Measurements from ENCODE around the gene CLEC4D. TPM values are rescaled to one million over a fixed set of nuclear protein-coding genes. Genes with fewer than 3 reads are reported as not detected.
"Not testable (repeated sequence)": the region's sequence is repeated elsewhere in the genome, so short reads cannot be mapped to it uniquely, and the experiment has no call there.

Gene CLEC4D
- total and polyA plus RNA-seq, 2 of the 8 experiments (the other 6 are each of a cell fraction or from before 2014, with no cell fraction given), result 0.14 TPM; not detected in 1

- H2BK5ac ChIP-seq (ENCODE audit: low read depth, low read length); H2BK12ac ChIP-seq (ENCODE audit: low read depth, low read length); H2AFZ ChIP-seq (ENCODE audit: low read length); H4K8ac ChIP-seq (ENCODE audit: extremely low read depth, insufficient read depth, low read length); H3K79me2 ChIP-seq (ENCODE audit: control insufficient read depth in 1 of 2, insufficient read depth in 2 of 2, low read length in 2 of 2); H4K91ac ChIP-seq (replicated peaks; ENCODE audit: insufficient read length, low read length); H2BK20ac ChIP-seq (ENCODE audit: low read length); H3K4me2 ChIP-seq (ENCODE audit: insufficient read depth in 1 of 2, low read depth in 2 of 2, low read length in 2 of 2); H3K4me3 ChIP-seq (ENCODE audit: extremely low read depth in 1 of 4, insufficient read depth in 2 of 4, low read depth in 3 of 4, low read length in 4 of 4); H3K79me1 ChIP-seq (ENCODE audit: low read depth, low read length); H3K27me3 ChIP-seq (replicated peaks in 1 of 4; ENCODE audit: control insufficient read depth in 3 of 4, extremely low read depth in 1 of 4, insufficient read depth in 3 of 4, low read length in 3 of 4); H4K20me1 ChIP-seq (replicated peaks in 1 of 2; ENCODE audit: control insufficient read depth in 1 of 2, insufficient read depth in 2 of 2, low read length in 2 of 2); H3K18ac ChIP-seq (ENCODE audit: extremely low read depth, low read length); H3K4me1 ChIP-seq (replicated peaks in 1 of 4; ENCODE audit: control insufficient read depth in 3 of 4, insufficient read depth in 4 of 4, low read length in 3 of 4); H4K5ac ChIP-seq (ENCODE audit: insufficient read length, low read depth, low read length); H3K56ac ChIP-seq (replicated peaks; ENCODE audit: insufficient read length, low read depth, low read length); H2AK5ac ChIP-seq (ENCODE audit: low read depth, low read length); H2BK15ac ChIP-seq (ENCODE audit: low read length); H3K27ac ChIP-seq (ENCODE audit: low read depth, low read length); H2BK120ac ChIP-seq (replicated peaks; ENCODE audit: low read depth, low read length); H3K23ac ChIP-seq (ENCODE audit: insufficient read length); H3K9ac ChIP-seq (replicated peaks in 1 of 4; ENCODE audit: extremely low read depth in 1 of 4, low read depth in 3 of 4, low read length in 3 of 4); FAIRE-seq; H3K36me3 ChIP-seq (ENCODE audit: control insufficient read depth in 2 of 4, insufficient read depth in 4 of 4, low read length in 3 of 4); H3K4ac ChIP-seq (replicated peaks; ENCODE audit: insufficient read length, low read depth, low read length); H3K14ac ChIP-seq (ENCODE audit: insufficient read length); POLR2A ChIA-PET (ENCODE audit: partially characterized antibody); H3K23me2 ChIP-seq (ENCODE audit: low read depth, low read length); H3K9me3 ChIP-seq (ENCODE audit: insufficient read depth in 2 of 2, low read depth in 1 of 2, low read length in 1 of 2): not testable (repeated sequence)
- peak in 1 of 2 experiments; percentile 83 for DNase-seq (ENCODE audit: low read depth in 1 of 2, low spot score in 2 of 2)
- TF ChIP-seq CTCF (IDR thresholded peaks at IDR 0.05; ENCODE audit: control extremely low read depth in 1 of 3, insufficient read depth in 1 of 3, low read depth in 1 of 3, low read length in 3 of 3) (peak; percentile 56 to 68 (median 60)), CREB1 (IDR thresholded peaks at IDR 0.05) (0 out of 2 replicates have a peak, but pooled peaks have one; percentile 9), RAD21 (IDR thresholded peaks at IDR 0.05 in 1 of 2, conservative IDR thresholded peaks at IDR 0.05 in 1 of 2; ENCODE audit: low read depth in 2 of 2, low read length in 2 of 2) (peak; percentile 59 to 72)
- WGBS, 2 experiments (ENCODE audit: extremely low coverage in 1 of 2, insufficient coverage in 1 of 2, insufficient read length in 1 of 2, insufficient replicate concordance in 2 of 2, low coverage in 1 of 2, low lambda C conversion rate in 2 of 2, missing lambda C conversion rate in 1 of 2), result 87% methylated on average over 14 of the region's 16 CpGs; no CpG with 5 or more reads in 1 of the 2 experiments
- CTCF ChIA-PET (ENCODE audit: partially characterized antibody), result interaction anchor here (0.6 to 3.0 kb wide), 5 partner anchors 10 to 121 kb away, joined by 3 to 11 read pairs (median 3); no protein-coding TSS in a partner anchor
Observed at GRCh38 chr12:8537820-8538219, 24.5 kb downstream of the CLEC4D start.

Measured in H1 (cell line).